DOHH2 (cell line): ENCODE results near the gene DBX2.
"Not testable (repeated sequence)": the region's sequence is repeated elsewhere in the genome, so short reads cannot be mapped to it uniquely, and the experiment has no call there.

Experiments used
- H3F3A ChIP-seq: fragments of 200-600 bp; sonication (generic), shearing (Covaris generic); 2 replicates; pipeline ENCODE4 v1.6.0; 2016; ENCODE audit warnings: antibody characterized with exemption, mild to moderate bottlenecking; ENCODE audit not compliant: control insufficient read depth, insufficient read depth
- H3K27ac ChIP-seq: fragments of 200-600 bp; sonication (generic); 2 replicates; pipeline ENCODE4 v1.5.1; 2014; ENCODE audit warnings: low read depth, mild to moderate bottlenecking, low read length, moderate library complexity
- H3K27me3 ChIP-seq: fragments of 200-600 bp; sonication (generic); 2 replicates; pipeline ENCODE4 v1.6.1; 2014; ENCODE audit warnings: mild to moderate bottlenecking, low read length, mixed read lengths; ENCODE audit not compliant: control insufficient read depth
- H3K36me3 ChIP-seq: fragments of 200-600 bp; sonication (generic); 2 replicates; pipeline ENCODE4 v1.6.1; 2014; ENCODE audit warnings: mild to moderate bottlenecking, low read length, moderate library complexity, mixed read lengths; ENCODE audit not compliant: control insufficient read depth
- H3K4me1 ChIP-seq: fragments of 200-600 bp; sonication (generic); 2 replicates; pipeline ENCODE4 v1.6.1; 2014; ENCODE audit warnings: mild to moderate bottlenecking, low read length, mixed read lengths; ENCODE audit not compliant: control insufficient read depth
- H3K4me2 ChIP-seq: fragments of 200-600 bp; sonication (generic); 2 replicates; pipeline ENCODE4 v1.6.0; 2014; ENCODE audit warnings: mild to moderate bottlenecking, low read length, moderate library complexity
- H3K4me3 ChIP-seq: fragments of 200-600 bp; sonication (generic); 2 replicates; pipeline ENCODE4 v1.5.1; 2014; ENCODE audit warnings: mild to moderate bottlenecking, low read length, mixed read lengths
- H3K79me2 ChIP-seq: fragments of 200-600 bp; sonication (generic); 2 replicates; pipeline ENCODE4 v1.6.1; 2014; ENCODE audit warnings: mild to moderate bottlenecking, low read length, mixed read lengths; ENCODE audit not compliant: control insufficient read depth
- H3K9me2 ChIP-seq: fragments of 200-600 bp; sonication (generic); replicated peaks from 2 replicates; pipeline ENCODE4 v1.6.1; 2014; ENCODE audit warnings: mild to moderate bottlenecking, low read length, mixed read lengths; ENCODE audit not compliant: control insufficient read depth
- H3K9me3 ChIP-seq: fragments of 200-600 bp; sonication (generic); 2 replicates; pipeline ENCODE4 v1.6.1; 2014; ENCODE audit warnings: antibody characterized with exemption, low read length, mixed read lengths; ENCODE audit not compliant: control insufficient read depth, insufficient read depth
- H4K20me1 ChIP-seq: fragments of 200-600 bp; sonication (generic); 2 replicates; pipeline ENCODE4 v1.6.0; 2014; ENCODE audit warnings: low read depth, mild to moderate bottlenecking, antibody characterized with exemption, low read length, moderate library complexity; ENCODE audit not compliant: control insufficient read depth, insufficient read depth
- CTCF ChIP-seq: fragments of 200-600 bp; sonication (generic); IDR thresholded peaks from one replicate; pipeline ENCODE4 v1.5.1; 2014; ENCODE audit warnings: antibody characterized with exemption, mild to moderate bottlenecking, low read depth, low read length; ENCODE audit not compliant: poor library complexity, severe bottlenecking
- EZH2phosphoT487 ChIP-seq: fragments of 200-600 bp; sonication (generic); IDR thresholded peaks from 2 replicates; pipeline ENCODE4 v1.6.1; 2017; ENCODE audit warnings: borderline replicate concordance, mild to moderate bottlenecking, antibody characterized with exemption, low read length, moderate library complexity, mixed read lengths

The DBX2 gene

GRCh38 chr12:45050751-45051571 is at the start of gene DBX2:
DBX2 (minus strand) TSS chr12:45051099; CDS start chr12:45050927, 172 bp downstream.
- H3K79me2 ChIP-seq: no peaks in the 10 kb centered on the region
- no peaks in the 10 kb centered on the region for H3F3A ChIP-seq
- no peaks in the 10 kb centered on the region for H3K4me1 ChIP-seq
- H3K9me3 ChIP-seq: no peaks in the 10 kb centered on the region
- TF ChIP-seq EZH2phosphoT487: no peak
- no peak for TF ChIP-seq CTCF
- H3K4me2 ChIP-seq: no peak within 1 kb of the TSS
- H3K36me3 ChIP-seq: no peaks in the 10 kb centered on the region
- H3K4me3 ChIP-seq: no peak within 1 kb of the TSS
- H3K27me3 ChIP-seq: no peaks in the 10 kb centered on the region
- no peak within 1 kb of the TSS for H3K27ac ChIP-seq
- H4K20me1 ChIP-seq: no peaks in the 10 kb centered on the region
- no peaks in the 10 kb centered on the region for H3K9me2 ChIP-seq

DNA sequence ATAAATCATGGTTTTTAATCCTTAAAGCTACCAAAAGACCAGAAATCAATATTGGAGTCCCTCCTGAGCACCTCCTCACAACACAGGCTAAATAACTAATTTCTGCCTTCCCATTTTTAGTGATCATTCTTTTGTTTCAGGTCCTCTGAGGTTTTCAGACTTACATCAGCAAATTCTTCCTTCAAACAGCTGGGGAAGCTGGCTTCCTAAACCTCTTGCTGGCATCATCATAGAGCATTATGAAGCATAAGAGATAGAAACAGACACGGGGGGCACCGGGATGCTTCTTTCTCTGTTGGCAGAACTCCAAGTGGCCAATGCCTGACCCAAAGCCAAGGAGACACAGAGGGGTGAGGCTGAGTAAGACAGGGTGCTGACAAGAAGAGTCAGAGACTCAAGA is 47.9 kb upstream of the DBX2 start:
- Histone ChIP-seq H4K20me1 (no peaks in the 10 kb centered on the region), H3K27ac (no peak overlapping the region), H3K9me2 (no peaks in the 10 kb centered on the region), H3K79me2 (no peaks in the 10 kb centered on the region), H3F3A (no peaks in the 10 kb centered on the region), H3K4me2 (no peak overlapping the region), H3K36me3 (no peaks in the 10 kb centered on the region), H3K4me3 (no peak overlapping the region), H3K27me3 (no peaks in the 10 kb centered on the region), H3K4me1 (no peaks in the 10 kb centered on the region), H3K9me3 (no peaks in the 10 kb centered on the region)
- TF ChIP-seq EZH2phosphoT487 (no peak), CTCF (no peak)

DNA sequence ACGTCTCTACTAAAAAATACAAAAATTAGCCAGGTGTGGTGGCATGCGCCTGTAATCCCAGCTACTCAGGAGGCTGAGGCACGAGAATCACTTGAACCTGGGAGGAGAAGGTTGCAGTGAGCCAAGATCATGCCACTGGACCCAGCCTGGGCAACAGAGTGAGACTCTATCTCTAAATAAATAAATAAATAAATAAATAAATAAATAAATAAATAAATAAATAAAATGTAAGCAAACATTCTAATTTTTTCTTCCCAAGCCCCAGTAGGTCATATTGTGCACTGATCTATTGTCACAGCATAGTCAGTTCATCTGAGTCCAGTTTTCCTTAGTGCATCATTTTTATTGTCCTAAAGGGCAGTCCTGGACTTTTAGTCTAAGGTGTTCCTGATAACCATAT is 44.5 kb upstream of the DBX2 start:
- H3K27ac ChIP-seq, H3K4me3 ChIP-seq, H3K36me3 ChIP-seq, H3K9me2 ChIP-seq, H4K20me1 ChIP-seq, H3K79me2 ChIP-seq, H3F3A ChIP-seq, H3K4me2 ChIP-seq, H3K27me3 ChIP-seq, H3K4me1 ChIP-seq, H3K9me3 ChIP-seq: not testable (repeated sequence)

- H3K4me3 ChIP-seq: no peak overlapping the region
- H3K79me2 ChIP-seq: no peaks in the 10 kb centered on the region
- no peaks in the 10 kb centered on the region for H3F3A ChIP-seq
- H3K9me2 ChIP-seq: no peaks in the 10 kb centered on the region
- no peaks in the 10 kb centered on the region for H3K4me1 ChIP-seq
- no peaks in the 10 kb centered on the region for H3K9me3 ChIP-seq
- H3K27ac ChIP-seq: no peak overlapping the region
- H3K4me2 ChIP-seq: no peak overlapping the region
- H4K20me1 ChIP-seq: no peaks in the 10 kb centered on the region
- TF ChIP-seq EZH2phosphoT487 (no peak), CTCF (no peak)
- no peaks in the 10 kb centered on the region for H3K36me3 ChIP-seq
- peaks cover 3% of the 10 kb centered on the region; the same call in 1 of the 2 replicates for H3K27me3 ChIP-seq
These were observed 42.2 kb upstream of the DBX2 start for GRCh38 chr12:45093051-45093450.
